Measurements from ENCODE around the gene FERMT1. TPM values are rescaled to one million over a fixed set of nuclear protein-coding genes. Genes with fewer than 3 reads are reported as not detected.

The FERMT1 gene
- total and polyA plus RNA-seq, 2 donors (not counting 1 experiment from before 2014, with no cell fraction given), result not detected

DNA sequence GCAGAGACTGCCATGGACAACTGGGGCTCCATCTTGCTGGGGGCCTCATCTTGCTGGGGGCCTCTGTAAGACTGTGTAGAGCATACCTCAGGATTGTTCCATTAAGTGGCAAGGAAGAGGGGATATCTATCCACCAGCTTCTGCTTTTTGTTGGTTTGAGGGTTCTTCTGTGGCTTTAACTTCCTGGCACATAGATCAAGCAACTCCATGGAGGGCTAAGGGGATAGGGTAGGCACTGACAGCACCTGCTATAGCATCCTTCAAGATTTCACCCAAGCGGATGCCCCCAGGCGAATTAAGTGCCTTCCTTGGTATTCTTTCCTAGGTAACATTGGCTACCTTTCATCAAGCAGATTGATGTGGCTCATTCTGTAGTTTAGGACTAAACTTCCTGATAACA is 65.1 kb downstream of the FERMT1 start:
- Histone ChIP-seq H3K27ac (ENCODE audit: low read length in 2 of 2) (no peak overlapping the region), H3K4me2 (replicated peaks; ENCODE audit: low read depth, low read length, poor library complexity, severe bottlenecking) (no peak overlapping the region), H2AFZ (ENCODE audit: insufficient read depth, low read depth, low read length, poor library complexity, severe bottlenecking) (no peak overlapping the region), H3K4me1 (ENCODE audit: control insufficient read depth in 2 of 2, insufficient read depth in 2 of 2, low read length in 2 of 2) (no peaks in the 10 kb centered on the region), H3K79me2 (ENCODE audit: control insufficient read depth, insufficient read depth, low read length) (no peaks in the 10 kb centered on the region), H3K9ac (ENCODE audit: low read length) (no peak overlapping the region), H3K27me3 (replicated peaks in 1 of 4; ENCODE audit: control extremely low read depth in 1 of 4, control insufficient read depth in 3 of 4, insufficient read depth in 4 of 4, low read length in 3 of 4) (peaks cover 0 to 33% (median 2%) of the 10 kb centered on the region in 4 experiments), H3K36me3 (replicated peaks in 1 of 2; ENCODE audit: control extremely low read depth in 1 of 2, control insufficient read depth in 1 of 2, extremely low read depth in 1 of 2, insufficient read depth in 2 of 2, low read length in 1 of 2) (no peaks in the 10 kb centered on the region), H3K4me3 (ENCODE audit: control extremely low read depth in 1 of 5, extremely low read depth in 1 of 5, insufficient read depth in 1 of 5, low read depth in 2 of 5, low read length in 4 of 5) (no peak overlapping the region), H3K9me3 (ENCODE audit: control extremely low read depth in 1 of 3, control insufficient read depth in 2 of 3, insufficient read depth in 1 of 3, low read length in 2 of 3) (no peaks in the 10 kb centered on the region), H4K20me1 (ENCODE audit: control insufficient read depth, insufficient read depth, low read length, poor library complexity, severe bottlenecking) (no peaks in the 10 kb centered on the region)
- no CpG with 5 or more reads among the region's 2 CpGs for WGBS (ENCODE audit: insufficient coverage)
- intact Hi-C loops (cut with micrococcal nuclease), result no loop called here
- ChIA-PET CTCF (no interaction called here), POLR2A (interaction anchor here (0.6 kb wide), 1 partner anchor 405 kb away, joined by 3 read pairs; no protein-coding TSS in a partner anchor)
- no peak for DNase-seq
- Mint-ChIP-seq H3K4me3 (no peak overlapping the region), H3K4me1 (peaks cover 4% of the 10 kb centered on the region), H3K27me3 (peaks cover 47% of the 10 kb centered on the region), H3K27ac (no peak overlapping the region), H3K9me3 (ENCODE audit: insufficient read depth) (no peaks in the 10 kb centered on the region)
- ATAC-seq (ENCODE audit: low read depth), result no peak
- TF ChIP-seq, protein P1, sequence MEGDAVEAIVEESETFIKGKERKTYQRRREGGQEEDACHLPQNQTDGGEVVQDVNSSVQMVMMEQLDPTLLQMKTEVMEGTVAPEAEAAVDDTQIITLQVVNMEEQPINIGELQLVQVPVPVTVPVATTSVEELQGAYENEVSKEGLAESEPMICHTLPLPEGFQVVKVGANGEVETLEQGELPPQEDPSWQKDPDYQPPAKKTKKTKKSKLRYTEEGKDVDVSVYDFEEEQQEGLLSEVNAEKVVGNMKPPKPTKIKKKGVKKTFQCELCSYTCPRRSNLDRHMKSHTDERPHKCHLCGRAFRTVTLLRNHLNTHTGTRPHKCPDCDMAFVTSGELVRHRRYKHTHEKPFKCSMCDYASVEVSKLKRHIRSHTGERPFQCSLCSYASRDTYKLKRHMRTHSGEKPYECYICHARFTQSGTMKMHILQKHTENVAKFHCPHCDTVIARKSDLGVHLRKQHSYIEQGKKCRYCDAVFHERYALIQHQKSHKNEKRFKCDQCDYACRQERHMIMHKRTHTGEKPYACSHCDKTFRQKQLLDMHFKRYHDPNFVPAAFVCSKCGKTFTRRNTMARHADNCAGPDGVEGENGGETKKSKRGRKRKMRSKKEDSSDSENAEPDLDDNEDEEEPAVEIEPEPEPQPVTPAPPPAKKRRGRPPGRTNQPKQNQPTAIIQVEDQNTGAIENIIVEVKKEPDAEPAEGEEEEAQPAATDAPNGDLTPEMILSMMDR (IDR thresholded peaks at IDR 0.05), result no peak
- no peak for TF ChIP-seq EZH2 (IDR thresholded peaks at IDR 0.05; ENCODE audit: borderline replicate concordance, insufficient read depth, low read depth, low read length, poor library complexity, severe bottlenecking)

DNA sequence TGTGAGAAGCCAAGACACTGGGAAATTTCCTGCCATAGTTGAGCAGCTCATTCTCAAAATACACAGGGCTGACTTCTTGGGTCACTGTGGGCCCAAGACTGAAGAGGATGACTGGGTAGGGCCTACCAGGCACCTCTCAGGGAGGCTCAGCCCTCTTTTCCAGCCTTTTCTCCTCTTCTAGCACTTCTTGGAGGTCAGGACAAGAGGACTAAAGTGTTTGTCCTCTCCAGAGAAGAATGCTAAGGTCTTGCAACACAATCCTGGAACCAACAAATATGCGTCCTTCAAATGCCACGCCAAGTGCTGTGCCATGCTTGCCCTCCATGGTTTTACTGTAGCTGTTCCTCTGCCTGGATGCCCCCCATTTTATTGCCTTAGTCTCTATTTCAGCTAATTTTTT is 65.7 kb downstream of the FERMT1 start:
- H3K27me3 Mint-ChIP-seq, result peaks cover 44% of the 10 kb centered on the region
- H3K9me3 Mint-ChIP-seq (ENCODE audit: insufficient read depth), result no peaks in the 10 kb centered on the region
- no peak for ATAC-seq (ENCODE audit: low read depth)
- Histone ChIP-seq H3K9ac (ENCODE audit: low read length) (no peak overlapping the region), H3K79me2 (ENCODE audit: control insufficient read depth, insufficient read depth, low read length) (no peaks in the 10 kb centered on the region), H4K20me1 (ENCODE audit: control insufficient read depth, insufficient read depth, low read length, poor library complexity, severe bottlenecking) (no peaks in the 10 kb centered on the region), H2AFZ (ENCODE audit: insufficient read depth, low read depth, low read length, poor library complexity, severe bottlenecking) (no peak overlapping the region), H3K4me3 (ENCODE audit: control extremely low read depth in 1 of 5, extremely low read depth in 1 of 5, insufficient read depth in 1 of 5, low read depth in 2 of 5, low read length in 4 of 5) (no peak overlapping the region), H3K27me3 (replicated peaks in 1 of 4; ENCODE audit: control extremely low read depth in 1 of 4, control insufficient read depth in 3 of 4, insufficient read depth in 4 of 4, low read length in 3 of 4) (peaks cover 0 to 33% (median 2%) of the 10 kb centered on the region in 4 experiments), H3K27ac (ENCODE audit: low read length in 2 of 2) (no peak overlapping the region), H3K36me3 (replicated peaks in 1 of 2; ENCODE audit: control extremely low read depth in 1 of 2, control insufficient read depth in 1 of 2, extremely low read depth in 1 of 2, insufficient read depth in 2 of 2, low read length in 1 of 2) (no peaks in the 10 kb centered on the region), H3K4me1 (ENCODE audit: control insufficient read depth in 2 of 2, insufficient read depth in 2 of 2, low read length in 2 of 2) (peaks cover 0 to 5% of the 10 kb centered on the region in 2 donors), H3K4me2 (replicated peaks; ENCODE audit: low read depth, low read length, poor library complexity, severe bottlenecking) (no peak overlapping the region), H3K9me3 (ENCODE audit: control extremely low read depth in 1 of 3, control insufficient read depth in 2 of 3, insufficient read depth in 1 of 3, low read length in 2 of 3) (no peaks in the 10 kb centered on the region)
- 100% methylated on average over 2 of the region's 2 CpGs for WGBS (ENCODE audit: insufficient coverage)
- no peak for DNase-seq
- POLR2A ChIA-PET, result no interaction called here
- peaks cover 4% of the 10 kb centered on the region for H3K4me1 Mint-ChIP-seq
- no peak for TF ChIP-seq EZH2 (IDR thresholded peaks at IDR 0.05; ENCODE audit: borderline replicate concordance, insufficient read depth, low read depth, low read length, poor library complexity, severe bottlenecking)
- TF ChIP-seq, protein P1 (IDR thresholded peaks at IDR 0.05), result no peak
- no peak overlapping the region for H3K4me3 Mint-ChIP-seq
- H3K27ac Mint-ChIP-seq, result no peak overlapping the region
- intact Hi-C loops (cut with micrococcal nuclease), result no loop called here
- CTCF ChIA-PET, result no interaction called here

Data from B cell (primary cell).